Activated T-cell treated with anti-CD3 and anti-CD28 coated beads for 24 hours (primary cell): ENCODE results near the gene GTPBP6.
"Not testable (repeated sequence)": the region's sequence is repeated elsewhere in the genome, so short reads cannot be mapped to it uniquely, and the experiment has no call there.

Experiments
- DNase-seq: peaks from one replicate; pipeline ENCODE4 v3.0.0-alpha.2; 2020; ENCODE audit warnings: low read depth

Gene GTPBP6

GRCh38 chrX:334971-335757 lies 16.6 kb upstream of the GTPBP6 start:
- no peak for DNase-seq

GRCh38 chrX:334331-334891 lies 15.8 kb upstream of the GTPBP6 start:
- DNase-seq: no peak

GRCh38 chrX:333611-334311 lies 15.2 kb upstream of the GTPBP6 start:
- no peak for DNase-seq

GRCh38 chrX:332916-333610 lies 14.5 kb upstream of the GTPBP6 start:
- DNase-seq: no peak

GRCh38 chrX:332496-332860 lies 13.9 kb upstream of the GTPBP6 start:
- no peak for DNase-seq

- DNase-seq: no peak
Measured at GRCh38 chrX:331825-332495, 13.4 kb upstream of the GTPBP6 start.

GRCh38 chrX:331151-331824 lies 12.7 kb upstream of the GTPBP6 start:
- DNase-seq: no peak

- DNase-seq: no peak
Measured at GRCh38 chrX:330726-331150, 12.1 kb upstream of the GTPBP6 start.

GRCh38 chrX:330141-330725 lies 11.6 kb upstream of the GTPBP6 start:
- DNase-seq: not testable (repeated sequence)

- no peak for DNase-seq
Measured at GRCh38 chrX:329291-329910, 10.8 kb upstream of the GTPBP6 start.

GRCh38 chrX:327660-328126 lies 9.1 kb upstream of the GTPBP6 start:
- DNase-seq: no peak

GRCh38 chrX:324664-325063 lies 6.1 kb upstream of the GTPBP6 start:
- DNase-seq: not testable (repeated sequence)

- no peak for DNase-seq
Measured at GRCh38 chrX:323721-324628, 5.4 kb upstream of the GTPBP6 start.

GRCh38 chrX:320126-320783 lies 1.7 kb upstream of the GTPBP6 start:
- DNase-seq: no peak

- DNase-seq: no peak
Measured at GRCh38 chrX:319579-320125, 1.1 kb upstream of the GTPBP6 start.

GRCh38 chrX:318068-318738 lies 393 bp downstream of the GTPBP6 start:
- DNase-seq: peak; percentile 96

GRCh38 chrX:317424-318067 lies 1.1 kb downstream of the GTPBP6 start:
- no peak for DNase-seq
